Middle frontal gyrus (tissue), 1 donor: ENCODE measurements around the gene DFFA.
"Not testable (repeated sequence)": the region's sequence is repeated elsewhere in the genome, so short reads cannot be mapped to it uniquely, and the experiment has no call there.

Experiments used
- DNase-seq: peaks from one replicate; pipeline ENCODE4 v3.0.0-alpha.2; 2015; ENCODE audit warnings: low spot score; ENCODE audit errors: extremely low spot score

The DFFA gene

GRCh38 chr1:10467078-10467477, 5.3 kb downstream of the DFFA start:
- DNase-seq, result no peak

- DNase-seq, result no peak
These were observed 13.1 kb downstream of the DFFA start for GRCh38 chr1:10459184-10459583.

- no peak for DNase-seq
These were observed 14.5 kb downstream of the DFFA start for GRCh38 chr1:10457875-10458274.

GRCh38 chr1:10457462-10457861, 14.9 kb downstream of the DFFA start:
- DNase-seq, result not testable (repeated sequence)

DNA sequence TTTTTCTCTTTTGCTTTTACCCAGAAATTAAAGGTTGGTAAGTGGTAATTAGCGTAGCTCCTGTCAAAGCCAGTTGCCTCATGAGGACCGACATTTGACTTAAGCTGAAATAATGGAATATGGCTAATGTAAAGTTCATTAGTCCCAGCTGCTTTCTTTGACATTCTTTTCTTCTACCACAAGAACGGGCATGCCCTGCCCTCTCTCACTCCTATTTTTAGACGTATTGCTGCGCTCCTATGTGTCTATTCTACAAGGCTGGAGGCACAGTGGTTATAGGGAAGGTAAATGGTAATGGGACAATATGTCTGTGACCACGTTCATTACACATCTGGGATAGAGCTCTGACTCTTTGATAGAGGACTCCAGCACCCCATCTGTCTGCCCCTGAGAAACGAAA, 15.7 kb downstream of the DFFA start:
- DNase-seq, result no peak

- no peak for DNase-seq
These were observed 16.3 kb downstream of the DFFA start for GRCh38 chr1:10456048-10456447.

DNA sequence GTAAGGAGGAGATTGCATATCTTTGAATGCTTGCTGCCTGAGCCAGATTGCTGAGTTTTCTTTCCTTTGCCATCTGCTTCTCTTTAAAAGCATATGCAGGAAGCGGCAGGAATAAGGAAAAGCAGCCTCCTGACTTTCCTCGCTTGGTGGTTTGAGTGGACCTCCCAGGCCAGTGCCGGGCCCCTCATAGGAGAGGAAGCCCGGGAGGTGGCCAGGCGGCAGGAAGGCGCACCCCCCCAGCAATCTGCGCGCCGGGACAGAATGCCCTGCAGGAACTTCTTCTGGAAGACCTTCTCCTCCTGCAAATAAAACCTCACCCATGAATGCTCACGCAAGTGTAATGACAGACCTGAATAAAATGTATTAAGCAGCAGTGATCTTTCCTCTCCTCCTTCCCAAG, 21.0 kb downstream of the DFFA start:
- no peak for DNase-seq

DNA sequence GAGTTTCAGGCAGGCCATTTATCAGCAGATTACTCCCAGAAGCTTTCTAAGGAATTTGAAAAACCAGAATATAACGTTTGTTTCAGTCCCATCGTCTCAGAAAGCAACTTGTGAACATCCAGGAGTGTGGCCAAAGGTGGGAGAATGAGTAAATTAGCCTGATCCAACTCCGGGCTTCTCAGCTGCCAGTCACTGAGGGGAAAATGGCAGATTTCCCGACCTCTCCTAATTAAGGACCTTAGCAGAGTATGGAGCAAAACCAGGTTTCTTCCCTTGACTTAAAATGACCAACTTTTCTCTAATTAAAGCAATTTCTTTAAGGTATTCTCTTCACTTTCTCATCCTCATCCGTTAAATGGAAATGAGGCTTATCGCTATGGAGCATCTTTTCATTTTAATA, 21.5 kb downstream of the DFFA start:
- DNase-seq, result no peak

- no peak for DNase-seq
These were observed 22.0 kb downstream of the DFFA start for GRCh38 chr1:10450156-10450814.

DNA sequence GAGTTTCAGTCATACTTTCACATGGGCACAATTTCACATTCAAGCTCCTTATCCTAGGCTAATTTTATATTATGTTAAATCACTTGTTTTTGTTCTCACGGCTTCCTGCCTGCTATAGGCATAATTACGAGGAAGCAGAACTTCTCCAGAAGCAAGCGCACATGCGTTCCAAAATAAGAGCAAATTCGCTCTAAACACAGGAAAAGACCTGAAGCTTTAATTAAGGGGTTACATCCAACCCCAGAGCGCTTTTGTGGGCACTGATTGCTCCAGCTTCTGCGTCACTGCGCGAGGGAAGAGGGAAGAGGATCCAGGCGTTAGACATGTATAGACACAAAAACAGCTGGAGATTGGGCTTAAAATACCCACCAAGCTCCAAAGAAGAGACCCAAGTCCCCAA, 22.6 kb downstream of the DFFA start, which contains the start of gene CORT:
CORT (plus strand) TSS at position 281 of the 400 bp plus-strand sequence. CDS start 193 bp downstream, outside the sequence.
- no peak for DNase-seq

- DNase-seq, result no peak
These were observed 25.4 kb downstream of the DFFA start for GRCh38 chr1:10446790-10447422.

- no peak for DNase-seq
These were observed 27.4 kb downstream of the DFFA start for GRCh38 chr1:10444795-10445397.

DNA sequence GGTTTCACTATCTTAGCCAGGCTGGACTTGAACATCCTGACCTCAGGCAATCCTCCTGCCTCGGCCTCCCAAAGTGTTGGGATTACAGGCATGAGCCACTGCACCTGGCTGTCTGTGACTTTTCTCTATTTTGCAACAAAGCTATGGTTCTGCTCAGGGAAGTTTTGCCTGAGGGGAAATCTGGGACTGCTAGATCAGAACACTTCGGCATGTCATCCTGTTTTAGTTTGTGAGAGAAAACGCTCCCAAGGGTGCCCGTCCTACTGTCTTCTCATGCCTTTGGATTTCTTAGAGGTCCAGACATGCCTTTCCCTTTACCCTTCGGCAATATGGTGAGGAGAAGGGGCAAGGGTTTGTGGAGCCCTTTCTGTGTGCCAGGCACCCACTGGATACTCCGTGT, 28.1 kb downstream of the DFFA start:
- DNase-seq, result no peak

- no peak for DNase-seq
These were observed 31.5 kb downstream of the DFFA start for GRCh38 chr1:10440794-10441193.

GRCh38 chr1:10440305-10440704, 32.0 kb downstream of the DFFA start:
- DNase-seq, result no peak

DNA sequence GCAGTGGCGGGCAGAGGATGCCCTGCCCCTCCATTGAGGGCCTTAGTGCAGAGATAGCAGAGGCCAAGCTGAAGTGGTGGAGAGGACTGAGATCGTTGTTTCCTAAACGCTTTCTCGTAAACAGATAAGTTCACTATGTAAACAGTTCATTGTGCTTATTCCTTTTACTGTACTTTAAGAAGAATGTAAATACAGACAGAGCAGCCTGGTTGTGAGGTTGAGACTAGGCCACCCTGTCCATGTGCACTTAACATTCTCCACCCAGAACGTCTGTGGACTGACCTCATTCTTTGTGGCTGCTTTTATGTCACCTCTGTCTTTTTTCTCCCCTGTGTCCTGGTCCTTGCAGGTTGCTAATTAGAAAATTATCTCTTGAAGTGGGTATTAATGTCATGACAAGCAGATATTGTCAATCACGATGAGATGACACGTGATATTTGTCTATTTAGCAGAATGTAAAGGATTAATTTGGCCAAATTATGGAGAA, 33.6 kb downstream of the DFFA start:
- DNase-seq, result no peak

DNA sequence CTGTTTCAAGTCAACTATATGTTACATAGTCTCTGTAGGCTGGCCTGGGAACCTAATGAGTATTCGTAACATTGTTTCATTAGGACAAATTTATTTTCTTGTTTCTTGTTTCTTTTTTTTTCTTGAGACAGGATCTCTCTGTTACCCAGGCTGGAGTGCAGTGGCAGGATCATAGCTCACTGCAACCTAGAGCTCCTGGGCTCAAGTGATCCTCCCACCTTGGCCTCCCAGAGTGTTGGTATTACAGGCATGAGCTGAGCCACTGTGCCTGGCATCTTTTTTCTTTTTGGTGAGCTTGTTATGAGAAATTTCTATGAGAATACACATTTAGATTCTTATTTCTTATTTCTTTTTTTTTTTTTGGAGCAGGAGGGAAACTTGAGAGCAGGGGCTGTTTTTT, 35.3 kb downstream of the DFFA start:
- no peak for DNase-seq

- no peak for DNase-seq
These were observed 37.7 kb downstream of the DFFA start for GRCh38 chr1:10434590-10434989.

- no peak for DNase-seq
These were observed 38.5 kb downstream of the DFFA start for GRCh38 chr1:10433790-10434189.

GRCh38 chr1:10432910-10433700, 39.2 kb downstream of the DFFA start:
- no peak for DNase-seq

DNA sequence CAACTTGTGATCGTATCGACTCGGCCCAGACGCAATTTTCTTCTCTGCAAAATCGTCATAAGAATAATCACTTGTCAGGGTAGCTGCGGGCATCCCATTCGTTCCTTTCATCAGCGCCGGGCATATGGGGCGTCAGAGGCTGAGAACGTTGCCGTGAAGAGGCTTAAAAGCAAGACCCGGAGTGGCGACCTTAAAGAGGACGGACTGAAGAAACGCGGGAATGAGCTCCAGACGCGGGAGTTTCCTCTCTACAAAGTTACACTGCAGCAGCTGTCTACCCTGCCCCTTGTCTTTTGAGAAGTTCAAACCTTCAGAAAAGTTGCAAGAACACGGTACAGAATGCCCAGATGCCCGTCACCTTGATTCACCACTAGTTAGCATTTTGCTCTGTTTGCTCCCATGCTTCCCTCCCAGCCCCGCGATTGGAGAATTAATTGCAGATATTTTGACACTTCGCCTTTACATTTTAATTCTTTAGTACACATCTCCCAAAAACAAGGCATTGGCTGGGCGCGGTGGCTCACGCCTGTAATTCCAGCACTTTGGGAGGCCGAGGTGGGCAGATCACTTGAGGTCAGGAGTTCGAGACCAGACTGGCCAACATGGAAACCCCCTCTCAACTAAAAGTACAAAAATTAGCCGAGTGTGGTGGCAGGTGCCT, 41.1 kb downstream of the DFFA start:
- no peak for DNase-seq
